Fibroblast of lung (primary cell): ENCODE data around the gene IDE. TPM values are rescaled to one million over a fixed set of nuclear protein-coding genes. Genes with fewer than 3 reads are reported as not detected.

ENCODE experiments used
- DNase-seq, 2 donors: peaks; one replicate each; pipeline versions ENCODE4 v3.0.0 to v3.0.0-alpha.2; 2010; ENCODE audit warnings: low read depth in 2 of 2
- H2AFZ ChIP-seq: 2 replicates; pipeline ENCODE4 v1.5.1; 2012; ENCODE audit warnings: low read length, control low read depth, inconsistent platforms
- H3K27ac ChIP-seq: 2 replicates; pipeline ENCODE4 v1.5.1; 2011; ENCODE audit warnings: low read length, control low read depth; ENCODE audit not compliant: insufficient read depth
- H3K27me3 ChIP-seq: 2 replicates; pipeline ENCODE4 v1.5.1; 2011; ENCODE audit warnings: mild to moderate bottlenecking, low read length; ENCODE audit not compliant: control insufficient read depth, insufficient read depth
- H3K36me3 ChIP-seq: 2 replicates; pipeline ENCODE4 v1.5.1; 2011; ENCODE audit warnings: low read length; ENCODE audit not compliant: control insufficient read depth, insufficient read depth
- H3K4me1 ChIP-seq: 2 replicates; pipeline ENCODE4 v1.5.1; 2011; ENCODE audit warnings: low read length; ENCODE audit not compliant: control insufficient read depth, insufficient read depth; ENCODE audit errors: extremely low read depth
- H3K4me2 ChIP-seq: 2 replicates; pipeline ENCODE4 v1.5.1; 2011; ENCODE audit warnings: low read length, control low read depth; ENCODE audit not compliant: insufficient read depth; ENCODE audit errors: extremely low read depth
- H3K4me3 ChIP-seq, 4 experiments: fragments of 200-600 bp in 1 of 4; sonication (generic) in 1 of 4; replicated peaks in 1 of 4; 2 replicates each; pipeline ENCODE4 v1.5.1; 2011 to 2016; ENCODE audit warnings: low read length in 4 of 4, low read depth in 3 of 4, mild to moderate bottlenecking in 3 of 4, control low read depth in 2 of 4, inconsistent platforms in 1 of 4, mixed read lengths in 1 of 4; ENCODE audit not compliant: insufficient read depth in 1 of 4; ENCODE audit errors: control extremely low read depth in 1 of 4
- H3K79me2 ChIP-seq: 2 replicates; pipeline ENCODE4 v1.5.1; 2012; ENCODE audit warnings: mild to moderate bottlenecking, low read length, inconsistent platforms; ENCODE audit not compliant: control insufficient read depth, insufficient read depth
- H3K9ac ChIP-seq: 2 replicates; pipeline ENCODE4 v1.5.1; 2011; ENCODE audit warnings: mild to moderate bottlenecking, low read length, control low read depth; ENCODE audit not compliant: insufficient read depth
- H3K9me3 ChIP-seq: 2 replicates; pipeline ENCODE4 v1.5.1; 2012; ENCODE audit warnings: low read depth, low read length; ENCODE audit not compliant: control insufficient read depth, insufficient read depth
- H4K20me1 ChIP-seq: 2 replicates; pipeline ENCODE4 v1.5.1; 2011; ENCODE audit warnings: low read length; ENCODE audit not compliant: control insufficient read depth, insufficient read depth; ENCODE audit errors: extremely low read depth
- EZH2 ChIP-seq: IDR thresholded peaks from 2 replicates; pipeline ENCODE4 v1.5.1; 2012; ENCODE audit warnings: low read length, control low read depth, mild to moderate bottlenecking; ENCODE audit errors: missing control alignments
- polyA plus RNA-seq, 2 donors: library from polyadenylated mRNA; depleted of rRNA in 1 of 2; stranded (reverse) in 1 of 2; unstranded in 1 of 2; fragments of >200 nt; gene quantifications; 2 replicates each; pipeline ENCODE4 v1.2.1, GENCODE V29; 2011 to 2012; ENCODE audit warnings: missing spikeins in 1 of 2
- total RNA-seq: library from RNA; depleted of rRNA; stranded (reverse); fragments of >200 nt; gene quantifications from 2 replicates; pipeline ENCODE4 v1.2.1, GENCODE V29; 2014
- TF ChIP-seq, protein P1 (sequence below), 2 donors: IDR thresholded peaks in 1 of 2; conservative IDR thresholded peaks in 1 of 2; 1 replicate in 1 of 2; 2 replicates in 1 of 2; pipeline ENCODE4 v1.5.1; 2011 to 2012; ENCODE audit warnings: low read length in 2 of 2, control low read depth in 1 of 2, inconsistent platforms in 1 of 2, low read depth in 1 of 2, mild to moderate bottlenecking in 1 of 2

IDE gene
- total and polyA plus RNA-seq, 2 donors (not counting 1 experiment from before 2014, with no cell fraction given), result 21.3 to 24.5 TPM

DNA sequence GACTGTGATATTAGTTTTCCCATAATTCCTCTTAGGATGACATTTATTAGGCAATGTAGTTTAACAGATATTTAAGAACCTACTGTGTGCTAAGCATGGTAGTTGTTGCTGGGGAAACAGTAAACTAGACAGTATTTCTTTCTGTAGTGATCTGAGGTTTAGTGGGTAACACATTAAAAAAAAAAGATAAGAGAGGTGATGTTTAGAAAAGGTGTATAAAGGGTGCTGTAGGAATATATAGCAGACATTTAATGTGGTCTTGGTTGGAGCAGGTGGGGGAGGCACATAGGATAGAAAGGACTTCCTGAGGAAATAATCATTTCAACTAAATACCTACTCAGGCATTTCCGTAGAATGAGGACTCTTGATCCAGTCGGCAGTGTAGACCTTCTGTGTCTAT is 30.9 kb upstream of the IDE start:
- Histone ChIP-seq H3K4me1 (no peaks in the 10 kb centered on the region), H3K9ac (no peak overlapping the region), H3K9me3 (no peaks in the 10 kb centered on the region), H3K36me3 (no peaks in the 10 kb centered on the region), H3K4me3 (no peak overlapping the region), H3K27ac (no peak overlapping the region), H4K20me1 (no peaks in the 10 kb centered on the region), H3K27me3 (no peaks in the 10 kb centered on the region), H3K4me2 (no peak overlapping the region), H3K79me2 (peaks cover 70% of the 10 kb centered on the region), H2AFZ (no peak overlapping the region)
- DNase-seq, result no peak
- no peak for TF ChIP-seq EZH2
- TF ChIP-seq, protein P1, sequence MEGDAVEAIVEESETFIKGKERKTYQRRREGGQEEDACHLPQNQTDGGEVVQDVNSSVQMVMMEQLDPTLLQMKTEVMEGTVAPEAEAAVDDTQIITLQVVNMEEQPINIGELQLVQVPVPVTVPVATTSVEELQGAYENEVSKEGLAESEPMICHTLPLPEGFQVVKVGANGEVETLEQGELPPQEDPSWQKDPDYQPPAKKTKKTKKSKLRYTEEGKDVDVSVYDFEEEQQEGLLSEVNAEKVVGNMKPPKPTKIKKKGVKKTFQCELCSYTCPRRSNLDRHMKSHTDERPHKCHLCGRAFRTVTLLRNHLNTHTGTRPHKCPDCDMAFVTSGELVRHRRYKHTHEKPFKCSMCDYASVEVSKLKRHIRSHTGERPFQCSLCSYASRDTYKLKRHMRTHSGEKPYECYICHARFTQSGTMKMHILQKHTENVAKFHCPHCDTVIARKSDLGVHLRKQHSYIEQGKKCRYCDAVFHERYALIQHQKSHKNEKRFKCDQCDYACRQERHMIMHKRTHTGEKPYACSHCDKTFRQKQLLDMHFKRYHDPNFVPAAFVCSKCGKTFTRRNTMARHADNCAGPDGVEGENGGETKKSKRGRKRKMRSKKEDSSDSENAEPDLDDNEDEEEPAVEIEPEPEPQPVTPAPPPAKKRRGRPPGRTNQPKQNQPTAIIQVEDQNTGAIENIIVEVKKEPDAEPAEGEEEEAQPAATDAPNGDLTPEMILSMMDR (conservative IDR thresholded peaks at IDR 0.05 in 1 of 2, IDR thresholded peaks at IDR 0.05 in 1 of 2; ENCODE audit: low read depth in 1 of 2, low read length in 2 of 2), result no peak

DNA sequence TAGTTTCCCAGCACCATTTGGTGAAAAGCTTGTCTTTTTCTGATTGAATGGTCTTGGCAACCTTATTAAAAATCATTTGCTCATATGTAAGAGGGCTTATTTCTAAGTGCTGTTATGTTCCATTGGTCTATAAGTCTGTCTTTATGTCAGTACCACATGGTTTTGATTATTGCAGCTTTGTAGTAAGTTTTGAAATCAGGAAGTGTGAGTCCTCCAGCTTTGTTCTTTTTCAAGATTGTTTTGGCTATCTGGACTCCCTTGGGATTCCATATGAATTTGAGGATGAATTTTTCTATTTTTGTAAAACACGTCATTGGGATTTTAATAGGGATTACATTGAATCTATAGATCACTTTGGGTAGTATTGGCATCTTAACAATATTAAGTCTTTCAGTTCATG is 24.4 kb upstream of the IDE start:
- H3K9ac ChIP-seq, result no peak overlapping the region
- no peaks in the 10 kb centered on the region for H3K36me3 ChIP-seq
- H3K9me3 ChIP-seq, result no peaks in the 10 kb centered on the region
- peaks cover 2% of the 10 kb centered on the region for H3K4me1 ChIP-seq
- H3K4me3 ChIP-seq, result no peak overlapping the region
- no peak overlapping the region for H3K4me2 ChIP-seq
- H3K27me3 ChIP-seq, result no peaks in the 10 kb centered on the region
- no peak overlapping the region for H3K27ac ChIP-seq
- TF ChIP-seq EZH2, result no peak
- TF ChIP-seq, protein P1 (conservative IDR thresholded peaks at IDR 0.05 in 1 of 2, IDR thresholded peaks at IDR 0.05 in 1 of 2; ENCODE audit: low read depth in 1 of 2, low read length in 2 of 2), result no peak
- H2AFZ ChIP-seq, result no peak overlapping the region
- DNase-seq, result peak in 1 of 2 donors; percentile 43
- H4K20me1 ChIP-seq, result no peaks in the 10 kb centered on the region
- peaks cover 99% of the 10 kb centered on the region for H3K79me2 ChIP-seq

DNA sequence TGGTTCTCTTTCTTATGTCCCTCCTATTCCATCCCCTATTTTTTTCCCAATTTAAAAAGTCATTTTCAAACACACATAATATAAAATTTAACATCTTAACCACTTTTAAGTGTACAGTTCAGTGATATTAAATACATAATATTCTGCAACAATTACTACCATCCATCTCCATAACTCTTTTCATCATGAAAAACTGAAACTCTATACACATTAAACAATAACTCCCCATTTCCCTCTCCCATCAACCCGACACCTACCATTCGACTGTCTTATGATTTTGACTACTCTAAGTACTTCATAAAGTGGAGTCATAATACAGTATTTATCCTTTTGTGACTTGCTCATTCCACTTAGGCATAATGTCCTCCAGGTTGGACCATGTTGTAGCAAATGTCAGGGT is 21.6 kb upstream of the IDE start:
- Histone ChIP-seq H3K4me2 (peak overlapping the region; percentile 41), H3K9ac (no peak overlapping the region), H3K27me3 (no peaks in the 10 kb centered on the region), H3K4me1 (peaks cover 6% of the 10 kb centered on the region), H2AFZ (peak overlapping the region; percentile 61), H4K20me1 (no peaks in the 10 kb centered on the region), H3K27ac (no peak overlapping the region), H3K79me2 (peaks cover 75% of the 10 kb centered on the region), H3K4me3 (peak overlapping the region in 2 of 4 experiments; percentile 92 to 97), H3K9me3 (no peaks in the 10 kb centered on the region), H3K36me3 (no peaks in the 10 kb centered on the region)
- TF ChIP-seq EZH2, result no peak
- TF ChIP-seq, protein P1 (conservative IDR thresholded peaks at IDR 0.05 in 1 of 2, IDR thresholded peaks at IDR 0.05 in 1 of 2; ENCODE audit: low read depth in 1 of 2, low read length in 2 of 2), result no peak
- DNase-seq, result no peak
